GM10248 (cell line): ENCODE results near the gene FBLN2.

Experiments used
- CTCF ChIA-PET: fragments of 300-600 bp; sonication (Branson Sonifier 250); formaldehyde crosslinking; extraction: SDS; loops from one replicate; lab custom pipeline; 2021; ENCODE audit warnings: antibody characterized with exemption; lab: Yijun Ruan, JAX
- POLR2A ChIA-PET: fragments of 350-650 bp; sonication (Branson Sonifier 250); formaldehyde crosslinking; extraction: SDS; loops from one replicate; lab custom pipeline; 2020; ENCODE audit warnings: antibody characterized with exemption; lab: Yijun Ruan, JAX
- DNase-seq: peaks from one replicate; pipeline ENCODE4 v3.0.0; 2012; ENCODE audit errors: extremely low spot score
- CTCF ChIP-seq: IDR thresholded peaks from 2 replicates; pipeline ENCODE4 v1.5.1; 2012; ENCODE audit warnings: mild to moderate bottlenecking, low read depth; ENCODE audit errors: extremely low read depth, missing control alignments, control extremely low read depth

Gene FBLN2

GRCh38 chr3:13647298-13648059 lies 98.6 kb downstream of the FBLN2 start:
- ChIA-PET POLR2A (no interaction called here), CTCF (interaction anchor here (0.6 to 9.4 kb wide), 20 partner anchors 10 to 927 kb away, joined by 3 to 155 read pairs (median 7); partner anchors contain the start of gene HDAC11)
- no peak for TF ChIP-seq CTCF
- no peak for DNase-seq

GRCh38 chr3:13648060-13649001 lies 99.4 kb downstream of the FBLN2 start:
- CTCF ChIA-PET = interaction anchor here (0.6 to 9.4 kb wide), 26 partner anchors 9 to 928 kb away, joined by 3 to 155 read pairs (median 6); partner anchors contain the start of genes HDAC11 and NUP210
- POLR2A ChIA-PET = no interaction called here
- TF ChIP-seq CTCF = peak; percentile 98
- DNase-seq = peak; percentile 88

GRCh38 chr3:13650210-13651056 lies 101.5 kb downstream of the FBLN2 start:
- TF ChIP-seq CTCF = peak; percentile 100
- CTCF ChIA-PET = interaction anchor here (1.0 to 9.4 kb wide), 19 partner anchors 7 to 559 kb away, joined by 3 to 155 read pairs (median 15); partner anchors contain the start of gene HDAC11
- DNase-seq = peak; percentile 86
- POLR2A ChIA-PET = no interaction called here

- no peak for DNase-seq
- POLR2A ChIA-PET = no interaction called here
- no peak for TF ChIP-seq CTCF
- CTCF ChIA-PET = interaction anchor here (1.0 to 9.4 kb wide), 12 partner anchors 8 to 569 kb away, joined by 3 to 155 read pairs (median 14); no protein-coding TSS in a partner anchor
Observed at GRCh38 chr3:13651057-13651400, 102.1 kb downstream of the FBLN2 start.

- TF ChIP-seq CTCF = no peak
- no peak for DNase-seq
- CTCF ChIA-PET = interaction anchor here (0.8 to 9.4 kb wide), 15 partner anchors 7 to 570 kb away, joined by 3 to 155 read pairs (median 4); no protein-coding TSS in a partner anchor
- POLR2A ChIA-PET = no interaction called here
Observed at GRCh38 chr3:13651775-13652428, 103.0 kb downstream of the FBLN2 start.
